Suprapubic skin (tissue), 4 donors: ENCODE measurements around the gene FKBP2.

Experiments used
- CTCF ChIP-seq, 2 donors: fragments of 200-600 bp in 1 of 2; fragments of 450-650 bp in 1 of 2; sonication (generic) in 1 of 2; IDR thresholded peaks; one replicate each; pipeline ENCODE4 v1.5.1; 2016 to 2019; ENCODE audit warnings: antibody characterized with exemption in 2 of 2, mild to moderate bottlenecking in 1 of 2, moderate library complexity in 1 of 2
- EP300 ChIP-seq: sonication (generic); formaldehyde crosslinking; IDR thresholded peaks from one replicate; pipeline ENCODE4 v1.6.1; 2017; ENCODE audit warnings: antibody characterized with exemption
- POLR2A ChIP-seq, 2 donors: fragments of 450-650 bp; IDR thresholded peaks; one replicate each; pipeline ENCODE4 v1.6.1; 2017; ENCODE audit warnings: antibody characterized with exemption in 2 of 2, mild to moderate bottlenecking in 2 of 2, moderate library complexity in 2 of 2
- POLR2AphosphoS5 ChIP-seq, 3 donors: sonication (generic); formaldehyde crosslinking; IDR thresholded peaks; one replicate each; pipeline ENCODE4 v1.6.1; 2017; ENCODE audit warnings: antibody characterized with exemption in 3 of 3

- TF ChIP-seq CTCF (IDR thresholded peaks at IDR 0.05) (no peak), POLR2AphosphoS5 (IDR thresholded peaks at IDR 0.05) (no peak), POLR2A (IDR thresholded peaks at IDR 0.05) (no peak), EP300 (no peak)
These were observed 8.5 kb upstream of the FKBP2 start for GRCh38 chr11:64232182-64232966.
